Endothelial cell of umbilical vein (primary cell): ENCODE results near the gene PDS5B. TPM values are rescaled to one million over a fixed set of nuclear protein-coding genes. Genes with fewer than 3 reads are reported as not detected.

Experiments
- BruUV-seq: library from RNA; stranded (reverse); fragments of 400-500 nt; replicated peaks from 2 replicates; lab custom pipeline; 2021; lab: Mats Ljungman, UMichigan
- CTCF ChIA-PET: fragments of 300-600, 350-600 bp; sonication (Branson Sonifier 250); formaldehyde crosslinking; loops from one replicate; lab custom pipeline; 2021; ENCODE audit warnings: antibody characterized with exemption, inconsistent platforms; lab: Charles Lee
- POLR2A ChIA-PET: fragments of 300-600, 350-600 bp; sonication (Branson Sonifier 250); formaldehyde crosslinking; loops from one replicate; lab custom pipeline; 2021; ENCODE audit warnings: antibody characterized with exemption, inconsistent platforms; lab: Charles Lee
- DNase-seq: peaks from one replicate; pipeline ENCODE4 v3.0.0-alpha.2; 2011; ENCODE audit warnings: low read depth, low spot score
- FAIRE-seq: peaks from 2 replicates; lab custom pipeline; 2011; peaks lifted over from hg19 to GRCh38; lab: Jason Lieb, UNC
- H2AFZ ChIP-seq: 2 replicates; pipeline ENCODE4 v1.6.0; 2012; ENCODE audit warnings: low read depth, low read length, control low read depth, inconsistent platforms
- H3K27ac ChIP-seq: 2 replicates; pipeline ENCODE4 v1.5.1; 2011; ENCODE audit warnings: low read depth, mild to moderate bottlenecking, control low read depth, low read length, moderate library complexity; ENCODE audit not compliant: insufficient read depth
- H3K27me3 ChIP-seq, 2 experiments: 2 replicates each; pipeline versions ENCODE4 v1.6.0 to v1.6.1; 2011; ENCODE audit warnings: low read length in 2 of 2, mixed read lengths in 1 of 2; ENCODE audit not compliant: control insufficient read depth in 2 of 2, insufficient read depth in 2 of 2
- H3K36me3 ChIP-seq, 2 experiments: 2 replicates in 1 of 2; 3 replicates in 1 of 2; pipeline ENCODE4 v1.5.1; 2011; ENCODE audit warnings: low read length in 2 of 2, mild to moderate bottlenecking in 1 of 2, moderate library complexity in 1 of 2; ENCODE audit not compliant: control insufficient read depth in 2 of 2, insufficient read depth in 2 of 2; ENCODE audit errors: extremely low read depth in 1 of 2
- H3K4me1 ChIP-seq: 3 replicates; pipeline ENCODE4 v1.5.1; 2011; ENCODE audit warnings: mild to moderate bottlenecking, low read length; ENCODE audit not compliant: control insufficient read depth, insufficient read depth; ENCODE audit errors: extremely low read depth
- H3K4me2 ChIP-seq: 2 replicates; pipeline ENCODE4 v1.6.1; 2011; ENCODE audit warnings: low read length, control low read depth, mixed read lengths; ENCODE audit not compliant: insufficient read depth
- H3K4me3 ChIP-seq, 3 experiments: fragments of 200-600 bp in 1 of 3; sonication (generic), shearing (Covaris generic) in 1 of 3; replicated peaks in 1 of 3; 2 replicates each; pipeline ENCODE4 v1.5.1; 2011 to 2016; ENCODE audit warnings: control low read depth in 3 of 3, low read length in 3 of 3, mild to moderate bottlenecking in 2 of 3, inconsistent platforms in 1 of 3, low read depth in 1 of 3, moderate library complexity in 1 of 3; ENCODE audit not compliant: insufficient read depth in 1 of 3
- H3K79me2 ChIP-seq: 2 replicates; pipeline ENCODE4 v1.6.0; 2012; ENCODE audit warnings: low read length, inconsistent platforms; ENCODE audit not compliant: control insufficient read depth, insufficient read depth
- H3K9ac ChIP-seq: replicated peaks from 2 replicates; pipeline ENCODE3; 2011; ENCODE audit warnings: low read length, control low read depth; ENCODE audit not compliant: insufficient read depth; ENCODE audit errors: extremely low read depth
- H3K9me1 ChIP-seq: replicated peaks from 3 replicates; pipeline ENCODE4 v1.6.0; 2011; ENCODE audit warnings: mild to moderate bottlenecking, low read length; ENCODE audit not compliant: control insufficient read depth, insufficient read depth; ENCODE audit errors: extremely low read depth
- H3K9me3 ChIP-seq: replicated peaks from 2 replicates; pipeline ENCODE4 v1.5.1; 2012; ENCODE audit warnings: low read length, inconsistent platforms; ENCODE audit not compliant: control insufficient read depth, insufficient read depth
- H4K20me1 ChIP-seq: replicated peaks from 2 replicates; pipeline ENCODE3; 2011; ENCODE audit warnings: mild to moderate bottlenecking, low read length; ENCODE audit not compliant: control insufficient read depth, insufficient read depth; ENCODE audit errors: extremely low read depth
- EZH2 ChIP-seq: IDR thresholded peaks from 2 replicates; pipeline ENCODE4 v1.6.1; 2012; ENCODE audit warnings: borderline replicate concordance, low read depth, mild to moderate bottlenecking, moderate library complexity, low read length, inconsistent platforms; ENCODE audit not compliant: severe bottlenecking
- FOS ChIP-seq: IDR thresholded peaks from 2 replicates; pipeline ENCODE4 v1.6.1; 2011; ENCODE audit warnings: mild to moderate bottlenecking, low read length, moderate library complexity, borderline replicate concordance; ENCODE audit not compliant: insufficient read depth
- GATA2 ChIP-seq: IDR thresholded peaks from 2 replicates; pipeline ENCODE4 v1.7.0; 2011; ENCODE audit warnings: low read depth, mild to moderate bottlenecking, moderate library complexity, mixed read lengths, low read length; ENCODE audit not compliant: insufficient read length, insufficient read depth
- JUN ChIP-seq: IDR thresholded peaks from 2 replicates; pipeline ENCODE4 v1.6.1; 2011; ENCODE audit warnings: borderline replicate concordance, low read depth; ENCODE audit not compliant: insufficient read length, insufficient read depth
- MYC ChIP-seq: IDR thresholded peaks from one replicate; pipeline ENCODE4 v1.6.1; 2011; ENCODE audit warnings: mild to moderate bottlenecking, low read depth, low read length
- POLR2A ChIP-seq: IDR thresholded peaks from 2 replicates; pipeline ENCODE4 v1.6.1; 2012; ENCODE audit warnings: low read depth, mild to moderate bottlenecking, control low read depth, low read length
- POLR2AphosphoS5 ChIP-seq: IDR thresholded peaks from 2 replicates; pipeline ENCODE4 v1.6.1; 2012; ENCODE audit warnings: low read depth, mild to moderate bottlenecking, control low read depth, low read length, moderate library complexity; ENCODE audit not compliant: insufficient read depth
- dilution Hi-C: fragments of 300-500 bp; cut with MboI; formaldehyde crosslinking; loops from one replicate; pipeline ENCODE4 v1.15.0; 2019; ENCODE audit warnings: low sequenced_read_pairs; ENCODE audit not compliant: extremely low pct_ligation_motif_present
- intact Hi-C: fragments of 100-400 bp; cut with micrococcal nuclease; formaldehyde crosslinking; loops from one replicate; pipeline ENCODE4 v1.10.0; 2022
- polyA plus RNA-seq, 4 experiments: library from polyadenylated mRNA; depleted of rRNA in 3 of 4; stranded (reverse) in 3 of 4; unstranded in 1 of 4; fragments of >200 nt; gene quantifications; 2 replicates each; pipeline versions ENCODE4 v1.2.1 to v1.2.3, GENCODE V29; 2011 to 2012; ENCODE audit warnings: missing spikeins in 1 of 4
- total RNA-seq: library from RNA; stranded (reverse); gene quantifications from 2 replicates; pipeline ENCODE4 v1.2.3, GENCODE V29; 2021
- TF ChIP-seq, protein P1 (sequence below), 2 donors: IDR thresholded peaks; 1 replicate in 1 of 2; 2 replicates in 1 of 2; pipeline ENCODE4 v1.5.1; 2011; ENCODE audit warnings: low read length in 2 of 2, mild to moderate bottlenecking in 2 of 2, moderate library complexity in 2 of 2, control low read depth in 1 of 2, inconsistent platforms in 1 of 2, low read depth in 1 of 2; ENCODE audit not compliant: insufficient read depth in 1 of 2; ENCODE audit errors: extremely low read depth in 1 of 2
- TF ChIP-seq, protein P2 (sequence below): IDR thresholded peaks from 2 replicates; pipeline ENCODE4 v1.6.1; 2011; ENCODE audit not compliant: insufficient read depth, insufficient read length

Gene PDS5B
- total and polyA plus RNA-seq, 2 donors (not counting 3 experiments of a cell fraction or from before 2014, with no cell fraction given) = 3.9 to 40.3 TPM

DNA sequence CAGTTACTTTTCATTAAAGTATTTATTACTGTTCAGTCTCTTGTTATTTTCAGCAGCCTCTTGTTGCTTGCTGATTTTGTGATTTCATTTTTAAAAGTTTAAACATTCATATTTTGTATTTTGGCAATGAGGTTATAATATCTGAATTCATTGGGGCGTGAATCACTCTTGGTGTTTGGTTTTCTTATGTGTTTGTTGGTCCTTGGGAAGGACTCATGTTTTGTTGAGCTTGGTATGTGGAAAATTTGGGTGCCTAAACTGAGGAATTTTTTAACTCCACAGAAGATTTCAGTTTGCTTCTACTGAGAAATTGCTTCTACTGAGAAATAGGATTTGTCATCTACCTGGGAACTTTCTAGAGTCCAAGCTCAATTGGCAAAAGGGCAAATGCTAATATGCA is 38.2 kb downstream of the PDS5B start:
- CTCF ChIA-PET = interaction anchor here (1.0 to 1.1 kb wide), 3 partner anchors 11 to 23 kb away, joined by 3 to 6 read pairs (median 4); no protein-coding TSS in a partner anchor
- no peaks in the 10 kb centered on the region for H3K36me3 ChIP-seq
- TF ChIP-seq FOS (no peak), JUN (no peak), POLR2AphosphoS5 (no peak), GATA2 (no peak), POLR2A (no peak), EZH2 (no peak), MYC (no peak)
- TF ChIP-seq, protein P1, sequence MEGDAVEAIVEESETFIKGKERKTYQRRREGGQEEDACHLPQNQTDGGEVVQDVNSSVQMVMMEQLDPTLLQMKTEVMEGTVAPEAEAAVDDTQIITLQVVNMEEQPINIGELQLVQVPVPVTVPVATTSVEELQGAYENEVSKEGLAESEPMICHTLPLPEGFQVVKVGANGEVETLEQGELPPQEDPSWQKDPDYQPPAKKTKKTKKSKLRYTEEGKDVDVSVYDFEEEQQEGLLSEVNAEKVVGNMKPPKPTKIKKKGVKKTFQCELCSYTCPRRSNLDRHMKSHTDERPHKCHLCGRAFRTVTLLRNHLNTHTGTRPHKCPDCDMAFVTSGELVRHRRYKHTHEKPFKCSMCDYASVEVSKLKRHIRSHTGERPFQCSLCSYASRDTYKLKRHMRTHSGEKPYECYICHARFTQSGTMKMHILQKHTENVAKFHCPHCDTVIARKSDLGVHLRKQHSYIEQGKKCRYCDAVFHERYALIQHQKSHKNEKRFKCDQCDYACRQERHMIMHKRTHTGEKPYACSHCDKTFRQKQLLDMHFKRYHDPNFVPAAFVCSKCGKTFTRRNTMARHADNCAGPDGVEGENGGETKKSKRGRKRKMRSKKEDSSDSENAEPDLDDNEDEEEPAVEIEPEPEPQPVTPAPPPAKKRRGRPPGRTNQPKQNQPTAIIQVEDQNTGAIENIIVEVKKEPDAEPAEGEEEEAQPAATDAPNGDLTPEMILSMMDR (IDR thresholded peaks at IDR 0.05; ENCODE audit: extremely low read depth in 1 of 2, insufficient read depth in 1 of 2, low read depth in 1 of 2, low read length in 2 of 2) = no peak
- TF ChIP-seq, protein P2, sequence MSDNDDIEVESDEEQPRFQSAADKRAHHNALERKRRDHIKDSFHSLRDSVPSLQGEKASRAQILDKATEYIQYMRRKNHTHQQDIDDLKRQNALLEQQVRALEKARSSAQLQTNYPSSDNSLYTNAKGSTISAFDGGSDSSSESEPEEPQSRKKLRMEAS = no peak
- POLR2A ChIA-PET = no interaction called here
- H3K9ac ChIP-seq = no peak overlapping the region
- peaks cover 92% of the 10 kb centered on the region for H3K79me2 ChIP-seq
- H3K4me2 ChIP-seq = no peak overlapping the region
- H3K9me3 ChIP-seq = peaks cover 2% of the 10 kb centered on the region
- BruUV-seq = no TSS peak
- H4K20me1 ChIP-seq = peaks cover 6% of the 10 kb centered on the region
- dilution Hi-C loops (no loop called here), intact Hi-C loops (no loop called here)
- H3K4me1 ChIP-seq = no peaks in the 10 kb centered on the region
- no peaks in the 10 kb centered on the region for H3K27me3 ChIP-seq
- no peak for DNase-seq
- H3K4me3 ChIP-seq = no peak overlapping the region
- no peak overlapping the region for H2AFZ ChIP-seq
- no peak overlapping the region for H3K27ac ChIP-seq
- no peaks in the 10 kb centered on the region for H3K9me1 ChIP-seq
- FAIRE-seq = no peak
